Activated naive CD8-positive, alpha-beta T cell treated with anti-CD3 and anti-CD28 coated beads for 36 hours (primary cell): ENCODE measurements around the gene DNM3. TPM values are rescaled to one million over a fixed set of nuclear protein-coding genes. Genes with fewer than 3 reads are reported as not detected.
A peak's percentile ranks its signal among the peaks of the same experiment; 100 is the strongest.
"Not testable (repeated sequence)": the region's sequence is repeated elsewhere in the genome, so short reads cannot be mapped to it uniquely, and the experiment has no call there.

Source experiments
- DNase-seq: peaks from one replicate; pipeline ENCODE4 v3.0.0; 2021
- H3K27ac Mint-ChIP-seq: one replicate; pipeline ENCODE4 v1.8.0; 2022; ENCODE audit warnings: mild to moderate bottlenecking, moderate library complexity, mixed read lengths
- H3K27me3 Mint-ChIP-seq: one replicate; pipeline ENCODE4 v1.8.0; 2022; ENCODE audit warnings: mild to moderate bottlenecking, mixed read lengths
- H3K36me3 Mint-ChIP-seq: one replicate; pipeline ENCODE4 v1.8.0; 2021; ENCODE audit warnings: mild to moderate bottlenecking, mixed read lengths
- H3K4me1 Mint-ChIP-seq: one replicate; pipeline ENCODE4 v1.8.0; 2021; ENCODE audit warnings: mixed read lengths
- H3K4me3 Mint-ChIP-seq: one replicate; pipeline ENCODE4 v1.8.0; 2022; ENCODE audit warnings: mild to moderate bottlenecking, moderate library complexity, mixed read lengths
- H3K9me3 Mint-ChIP-seq: one replicate; pipeline ENCODE4 v1.8.0; 2022; ENCODE audit warnings: mixed read lengths
- total RNA-seq, 2 experiments: library from RNA; stranded (reverse); gene quantifications; one replicate each; pipeline ENCODE4 v1.2.3, GENCODE V29; 2021

The DNM3 gene
- total RNA-seq, 2 experiments from 2014 or later, result 0.34 to 0.35 TPM

DNA sequence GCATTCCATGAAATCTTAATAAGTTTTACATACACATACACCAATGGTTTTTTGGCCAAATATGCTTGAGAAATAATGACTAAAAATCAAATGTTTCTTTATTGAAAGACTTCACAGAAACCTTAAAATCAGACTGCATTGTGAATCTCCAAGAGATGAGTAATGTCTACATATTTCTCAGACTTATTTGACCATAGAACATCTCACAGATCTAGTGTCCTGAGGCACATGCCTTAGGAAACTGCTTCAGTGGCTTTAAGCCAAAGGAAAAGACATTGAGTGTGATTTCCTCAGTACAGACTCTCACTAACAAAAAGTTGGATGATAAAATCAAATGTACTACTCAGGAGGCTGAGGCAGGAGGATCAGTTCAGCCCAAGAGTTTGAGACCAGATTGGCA is 573.0 kb downstream of the DNM3 start:
- DNase-seq, result no peak
- H3K27me3 Mint-ChIP-seq, result no peaks in the 10 kb centered on the region
- H3K4me3 Mint-ChIP-seq, result no peak overlapping the region
- no peaks in the 10 kb centered on the region for H3K9me3 Mint-ChIP-seq
- peaks cover 6% of the 10 kb centered on the region for H3K4me1 Mint-ChIP-seq
- peaks cover 4% of the 10 kb centered on the region for H3K36me3 Mint-ChIP-seq
- H3K27ac Mint-ChIP-seq, result no peak overlapping the region

- no peak overlapping the region for H3K27ac Mint-ChIP-seq
- H3K9me3 Mint-ChIP-seq, result no peaks in the 10 kb centered on the region
- H3K27me3 Mint-ChIP-seq, result no peaks in the 10 kb centered on the region
- peaks cover 12% of the 10 kb centered on the region for H3K4me1 Mint-ChIP-seq
- no peak overlapping the region for H3K4me3 Mint-ChIP-seq
- no peak for DNase-seq
- H3K36me3 Mint-ChIP-seq, result peaks cover 4% of the 10 kb centered on the region
Measured at GRCh38 chr1:172416496-172417035, 575.3 kb downstream of the DNM3 start.

GRCh38 chr1:172417557-172417956 is 576.3 kb downstream of the DNM3 start:
- H3K4me1 Mint-ChIP-seq, result peaks cover 12% of the 10 kb centered on the region
- no peaks in the 10 kb centered on the region for H3K27me3 Mint-ChIP-seq
- no peak overlapping the region for H3K4me3 Mint-ChIP-seq
- H3K9me3 Mint-ChIP-seq, result no peaks in the 10 kb centered on the region
- no peak for DNase-seq
- no peak overlapping the region for H3K27ac Mint-ChIP-seq
- H3K36me3 Mint-ChIP-seq, result peaks cover 4% of the 10 kb centered on the region

DNA sequence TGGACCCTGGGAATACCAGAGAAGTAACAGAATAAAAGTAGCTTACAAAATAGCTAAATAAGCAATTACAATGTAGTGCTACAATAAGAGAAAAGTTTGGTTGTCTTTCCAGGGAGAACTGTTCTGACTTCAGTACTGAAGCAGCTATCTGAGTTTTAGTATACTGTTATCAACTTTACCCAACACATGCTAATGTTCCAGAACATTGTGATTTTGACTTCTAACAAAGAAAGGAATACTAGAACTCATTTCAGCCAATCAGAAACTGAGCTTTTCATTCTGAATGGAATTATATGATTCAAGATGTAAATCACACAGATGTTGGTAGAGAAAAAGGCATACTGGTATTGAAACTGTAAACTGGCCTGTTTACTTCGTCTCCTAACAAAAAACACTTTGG is 579.1 kb downstream of the DNM3 start, which contains the start of gene C1orf105:
TSS of gene C1orf105 (plus strand) at position 301 of the 400 bp plus-strand sequence. CDS start 201 bp downstream, outside the sequence.
- no peak within 1 kb of the TSS for H3K27ac Mint-ChIP-seq
- peaks cover 2% of the 10 kb centered on the region for H3K36me3 Mint-ChIP-seq
- no peak for DNase-seq
- H3K4me3 Mint-ChIP-seq, result no peak within 1 kb of the TSS
- H3K9me3 Mint-ChIP-seq, result no peaks in the 10 kb centered on the region
- no peaks in the 10 kb centered on the region for H3K27me3 Mint-ChIP-seq
- peaks cover 12% of the 10 kb centered on the region for H3K4me1 Mint-ChIP-seq

DNA sequence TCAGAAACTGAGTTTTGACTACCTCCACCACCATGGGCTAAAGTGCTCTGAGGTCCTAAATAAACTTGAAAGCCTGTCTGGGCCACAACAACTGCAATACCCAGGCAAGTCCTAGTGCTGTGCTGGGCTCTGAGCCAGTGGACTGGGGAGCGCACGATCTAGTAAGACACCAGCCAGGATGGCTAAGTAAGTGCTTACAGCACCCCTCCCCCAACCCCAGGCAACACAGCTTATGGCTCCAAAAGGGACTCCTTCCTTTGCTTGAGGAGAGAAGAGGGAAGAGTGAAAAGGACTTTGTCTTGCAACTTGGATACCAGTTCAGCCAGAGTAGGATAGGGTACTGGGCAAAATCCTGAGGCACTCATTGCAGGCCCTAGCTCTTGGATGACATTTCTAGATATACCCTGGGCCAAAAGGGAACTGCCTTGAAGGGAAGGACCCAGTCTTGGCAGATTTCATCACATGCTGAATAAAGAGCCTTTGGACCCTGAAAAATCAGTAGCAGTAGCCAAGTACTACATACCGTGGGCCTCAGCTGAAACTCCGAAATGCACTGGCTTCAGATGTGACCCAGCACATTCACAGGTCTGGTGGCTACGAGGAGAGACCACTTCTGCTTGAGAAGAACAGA is 580.8 kb downstream of the DNM3 start:
- H3K36me3 Mint-ChIP-seq, result peaks cover 2% of the 10 kb centered on the region

DNA sequence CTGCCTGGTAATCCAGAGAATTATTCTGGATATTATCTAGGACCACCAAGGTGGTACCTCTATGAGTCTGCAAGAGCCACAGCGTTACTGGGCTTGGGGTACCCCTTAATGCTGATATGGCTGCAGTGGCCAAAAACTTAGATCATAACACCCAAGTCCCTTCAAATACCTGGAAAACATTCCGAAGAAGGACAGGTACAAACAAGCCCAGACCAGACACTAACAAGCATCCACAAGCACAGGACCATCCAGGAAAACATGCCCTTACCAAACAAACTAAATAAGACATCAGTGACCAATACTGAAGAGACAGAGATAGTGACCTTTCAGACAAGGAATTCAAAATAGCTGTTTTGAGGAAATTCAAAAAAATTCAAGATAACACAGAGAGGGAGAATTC is 582.0 kb downstream of the DNM3 start:
- DNase-seq, result no peak
- Mint-ChIP-seq H3K36me3 (no peaks in the 10 kb centered on the region), H3K27me3 (no peaks in the 10 kb centered on the region), H3K4me1 (peaks cover 12% of the 10 kb centered on the region), H3K4me3 (no peak overlapping the region), H3K27ac (no peak overlapping the region), H3K9me3 (no peaks in the 10 kb centered on the region)

More for the DNA sequence above, 580.8 kb downstream of the DNM3 start:
- Mint-ChIP-seq H3K9me3 (no peaks in the 10 kb centered on the region), H3K4me1 (peaks cover 12% of the 10 kb centered on the region), H3K27ac (no peak overlapping the region), H3K27me3 (no peaks in the 10 kb centered on the region), H3K4me3 (no peak overlapping the region)
- DNase-seq, result no peak

GRCh38 chr1:172425339-172425738 is 584.0 kb downstream of the DNM3 start:
- Mint-ChIP-seq H3K4me1 (peaks cover 15% of the 10 kb centered on the region), H3K27ac (no peak overlapping the region), H3K9me3 (no peaks in the 10 kb centered on the region), H3K4me3 (no peak overlapping the region), H3K36me3 (no peaks in the 10 kb centered on the region), H3K27me3 (no peaks in the 10 kb centered on the region)
- no peak for DNase-seq

- H3K4me1 Mint-ChIP-seq, result peaks cover 22% of the 10 kb centered on the region
- no peak overlapping the region for H3K27ac Mint-ChIP-seq
- no peak for DNase-seq
- no peaks in the 10 kb centered on the region for H3K27me3 Mint-ChIP-seq
- H3K4me3 Mint-ChIP-seq, result no peak overlapping the region
- H3K9me3 Mint-ChIP-seq, result no peaks in the 10 kb centered on the region
- H3K36me3 Mint-ChIP-seq, result no peaks in the 10 kb centered on the region
Measured at GRCh38 chr1:172427191-172427590, 585.9 kb downstream of the DNM3 start.

- DNase-seq, result no peak
Measured at GRCh38 chr1:172429331-172430127, 588.2 kb downstream of the DNM3 start.

DNA sequence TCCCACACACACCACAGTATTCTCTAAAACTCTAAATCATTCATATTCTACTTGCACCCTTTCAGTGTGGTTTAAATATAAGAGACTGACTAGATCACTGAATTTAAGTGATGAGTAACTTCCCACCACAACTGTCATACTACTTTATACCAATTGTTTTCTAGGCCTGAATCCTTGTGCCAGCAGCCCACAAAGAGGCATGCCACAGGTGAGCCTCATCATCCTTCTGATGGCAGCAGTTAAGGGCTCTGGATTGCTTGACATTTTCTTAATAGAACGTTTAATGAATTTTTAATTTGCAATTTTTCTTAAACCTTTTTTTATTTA is 588.8 kb downstream of the DNM3 start:
- Mint-ChIP-seq H3K27ac (no peak overlapping the region), H3K27me3 (no peaks in the 10 kb centered on the region), H3K4me3 (no peak overlapping the region), H3K36me3 (peaks cover 14% of the 10 kb centered on the region), H3K9me3 (peaks cover 1% of the 10 kb centered on the region), H3K4me1 (peaks cover 35% of the 10 kb centered on the region)
- DNase-seq, result no peak

More at GRCh38 chr1:172429331-172430127, 588.2 kb downstream of the DNM3 start:
- H3K9me3 Mint-ChIP-seq, result peaks cover 1% of the 10 kb centered on the region
- H3K27me3 Mint-ChIP-seq, result no peaks in the 10 kb centered on the region
- peaks cover 35% of the 10 kb centered on the region for H3K4me1 Mint-ChIP-seq
- no peak overlapping the region for H3K27ac Mint-ChIP-seq
- H3K36me3 Mint-ChIP-seq, result peaks cover 11% of the 10 kb centered on the region
- H3K4me3 Mint-ChIP-seq, result no peak overlapping the region

DNA sequence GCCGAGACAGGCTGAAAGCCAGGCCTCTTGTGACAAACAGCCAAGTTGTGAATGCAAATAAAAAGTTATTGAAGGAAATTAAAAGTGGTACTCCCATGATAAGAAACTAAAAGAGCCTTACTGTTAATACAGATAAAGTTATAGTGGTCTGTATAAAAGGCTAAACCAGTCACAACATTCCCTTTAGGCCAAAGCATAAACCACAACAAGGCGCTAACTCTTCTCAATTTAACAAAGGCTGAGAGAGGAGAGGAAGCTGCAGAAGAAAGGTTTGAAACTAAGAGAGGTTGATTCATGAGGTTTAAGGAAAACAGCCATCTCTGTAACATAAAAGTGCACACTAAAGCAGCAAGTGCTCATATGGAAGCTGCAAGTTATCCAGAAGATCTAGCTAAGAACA is 589.9 kb downstream of the DNM3 start:
- peaks cover 21% of the 10 kb centered on the region for H3K36me3 Mint-ChIP-seq
- peaks cover 5% of the 10 kb centered on the region for H3K9me3 Mint-ChIP-seq
- H3K4me1 Mint-ChIP-seq, result peaks cover 35% of the 10 kb centered on the region
- no peak for DNase-seq
- no peaks in the 10 kb centered on the region for H3K27me3 Mint-ChIP-seq
- no peak overlapping the region for H3K4me3 Mint-ChIP-seq
- H3K27ac Mint-ChIP-seq, result peak overlapping the region; percentile 43

- no peak for DNase-seq
- Mint-ChIP-seq H3K36me3 (peaks cover 25% of the 10 kb centered on the region), H3K27me3 (no peaks in the 10 kb centered on the region), H3K4me3 (no peak overlapping the region), H3K27ac (no peak overlapping the region), H3K9me3 (peaks cover 6% of the 10 kb centered on the region), H3K4me1 (peaks cover 35% of the 10 kb centered on the region)
Measured at GRCh38 chr1:172431721-172432192, 590.5 kb downstream of the DNM3 start.

- not testable (repeated sequence) for H3K9me3 Mint-ChIP-seq, H3K27ac Mint-ChIP-seq, DNase-seq, H3K4me3 Mint-ChIP-seq, H3K27me3 Mint-ChIP-seq
- Mint-ChIP-seq H3K4me1 (peaks cover 29% of the 10 kb centered on the region), H3K36me3 (peaks cover 56% of the 10 kb centered on the region)
Measured at GRCh38 chr1:172437183-172437582, 595.9 kb downstream of the DNM3 start.

DNA sequence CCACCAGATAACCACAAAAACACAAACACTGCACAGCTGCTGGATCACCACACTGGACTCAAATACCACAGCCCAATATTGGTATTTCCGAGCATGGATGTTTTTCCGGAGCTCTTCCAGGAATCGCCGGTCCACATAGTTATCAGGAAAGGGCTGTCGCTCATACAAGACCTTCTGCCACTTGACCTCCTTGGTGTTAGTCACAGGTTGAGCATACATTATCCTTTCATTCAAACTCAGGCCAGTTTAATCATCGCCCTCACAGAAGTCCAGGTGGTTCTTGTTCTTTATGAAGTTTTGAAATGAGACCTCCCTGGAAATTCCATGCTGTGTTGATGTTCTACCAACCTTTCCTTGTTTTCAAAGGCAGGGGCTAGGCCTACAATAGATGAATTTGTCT is 601.1 kb downstream of the DNM3 start:
- H3K27ac Mint-ChIP-seq, result no peak overlapping the region
- H3K27me3 Mint-ChIP-seq, result no peaks in the 10 kb centered on the region
- no peak for DNase-seq
- H3K9me3 Mint-ChIP-seq, result no peaks in the 10 kb centered on the region
- peaks cover 28% of the 10 kb centered on the region for H3K4me1 Mint-ChIP-seq
- H3K4me3 Mint-ChIP-seq, result peak overlapping the region; percentile 89
- H3K36me3 Mint-ChIP-seq, result peaks cover 32% of the 10 kb centered on the region

- Mint-ChIP-seq H3K9me3 (no peaks in the 10 kb centered on the region), H3K36me3 (peaks cover 32% of the 10 kb centered on the region), H3K27me3 (no peaks in the 10 kb centered on the region), H3K27ac (peak overlapping the region; percentile 89), H3K4me1 (peaks cover 28% of the 10 kb centered on the region), H3K4me3 (peak overlapping the region; percentile 89)
- DNase-seq, result no peak
Measured at GRCh38 chr1:172442843-172443565, 601.7 kb downstream of the DNM3 start.
